HepG2 (cell line): ENCODE measurements around the gene ENSA.

ENCODE experiments used
- CTCF ChIP-seq: sonication (generic); formaldehyde crosslinking; IDR thresholded peaks from 2 replicates; pipeline ENCODE4 v1.5.0; 2020; ENCODE audit warnings: mild to moderate bottlenecking, missing genetic modification reagents, moderate library complexity
- MXI1 ChIP-seq: IDR thresholded peaks from 3 replicates; pipeline ENCODE4 v1.6.1; 2012; ENCODE audit warnings: low read depth, low read length, inconsistent platforms, borderline replicate concordance
- SMARCC2 ChIP-seq: fragments of 450-650 bp; IDR thresholded peaks from 2 replicates; pipeline ENCODE4 v1.6.1; 2017; ENCODE audit warnings: antibody characterized with exemption, mild to moderate bottlenecking
- ZBTB20 ChIP-seq: sonication (generic); formaldehyde crosslinking; IDR thresholded peaks from 2 replicates; pipeline ENCODE4 v1.8.1; 2023; ENCODE audit warnings: missing genetic modification reagents, low read depth, mild to moderate bottlenecking, borderline replicate concordance
- ZNF207 ChIP-seq: fragments of 450-650 bp; IDR thresholded peaks from 2 replicates; pipeline ENCODE4 v1.6.1; 2016; ENCODE audit warnings: antibody characterized with exemption, borderline replicate concordance

GRCh38 chr1:150620919-150621318 lies 8.5 kb downstream of the ENSA start:
- TF ChIP-seq ZNF207 (no peak), SMARCC2 (no peak), ZBTB20 (CRISPR knock-in tag) (no peak), CTCF (no peak), MXI1 (no peak)
